Measurements from ENCODE around the gene FHOD3.

The FHOD3 gene

DNA sequence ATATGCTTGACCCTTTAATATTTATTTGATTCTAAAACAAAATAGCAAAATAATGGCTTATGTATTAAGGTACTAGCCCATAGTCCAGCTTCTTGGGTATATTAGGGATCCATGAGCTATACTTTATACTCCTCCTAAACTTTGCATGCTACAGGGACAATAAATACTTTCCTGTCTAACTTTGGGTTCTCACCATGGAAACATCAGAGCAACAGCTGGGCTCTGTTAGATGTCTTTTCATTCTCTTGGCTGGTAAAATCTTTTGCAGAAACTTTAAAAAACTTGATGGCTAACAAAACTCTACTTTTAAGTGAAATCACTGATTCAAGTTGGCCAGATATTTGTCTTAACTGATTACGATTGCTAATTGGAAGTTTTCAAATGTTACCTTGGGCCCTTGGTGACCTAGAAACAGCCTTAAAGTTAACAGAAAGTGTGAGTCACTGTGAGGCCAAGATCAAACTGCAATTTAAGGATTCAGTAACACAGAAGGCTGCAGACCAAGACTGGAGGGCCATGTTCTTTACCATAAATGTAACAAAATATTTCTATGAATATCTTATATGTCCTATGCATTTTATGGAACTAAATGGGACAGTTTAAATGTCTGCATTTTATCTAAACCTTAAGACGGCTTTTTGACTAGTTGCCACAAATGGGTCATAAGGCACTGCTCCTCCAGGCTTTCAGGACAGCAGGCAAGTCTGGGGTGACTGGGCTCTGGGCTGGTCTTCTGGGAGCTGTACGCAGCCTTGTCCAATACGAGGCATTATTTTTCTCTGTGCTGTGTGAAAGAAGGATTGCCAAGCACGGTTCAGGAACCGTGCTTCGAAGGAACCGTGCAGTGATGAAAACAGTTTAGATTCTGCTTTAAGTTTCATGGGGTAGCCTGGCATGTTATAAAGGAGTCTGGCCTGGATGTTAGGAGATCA is 342.8 kb downstream of the FHOD3 start:
- no peak for DNase-seq
- Mint-ChIP-seq H3K27me3 (peaks cover 9% of the 10 kb centered on the region), H3K36me3 (no peaks in the 10 kb centered on the region), H3K4me3 (no peak overlapping the region), H3K9me3 (no peaks in the 10 kb centered on the region), H3K27ac (no peak overlapping the region), H3K4me1 (no peaks in the 10 kb centered on the region)
- CTCF ChIA-PET: no interaction called here

DNA sequence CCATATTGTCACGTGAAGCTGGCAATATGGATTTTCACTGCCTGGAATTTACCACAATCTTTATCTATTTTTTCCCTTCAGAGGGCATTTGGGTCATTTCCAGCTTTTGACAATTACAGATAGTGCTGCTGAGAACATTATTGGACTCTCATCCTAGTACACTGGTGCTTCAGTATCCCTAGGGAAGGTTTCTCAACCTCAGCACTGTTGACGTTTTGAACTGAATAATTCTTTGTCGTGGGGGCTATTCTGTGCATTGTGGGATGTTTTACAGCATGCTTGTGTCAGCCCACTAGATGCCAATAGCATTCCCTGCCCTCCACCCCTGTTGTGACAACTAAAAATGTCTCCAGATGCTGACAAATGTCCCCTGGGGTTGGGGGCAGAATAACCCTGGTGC is 345.5 kb downstream of the FHOD3 start:
- no peak overlapping the region for H3K4me3 Mint-ChIP-seq
- no peaks in the 10 kb centered on the region for H3K9me3 Mint-ChIP-seq
- no peaks in the 10 kb centered on the region for H3K36me3 Mint-ChIP-seq
- no peak overlapping the region for H3K27ac Mint-ChIP-seq
- CTCF ChIA-PET: no interaction called here
- no peak for DNase-seq
- H3K4me1 Mint-ChIP-seq: no peaks in the 10 kb centered on the region
- H3K27me3 Mint-ChIP-seq: peaks cover 5% of the 10 kb centered on the region

DNA sequence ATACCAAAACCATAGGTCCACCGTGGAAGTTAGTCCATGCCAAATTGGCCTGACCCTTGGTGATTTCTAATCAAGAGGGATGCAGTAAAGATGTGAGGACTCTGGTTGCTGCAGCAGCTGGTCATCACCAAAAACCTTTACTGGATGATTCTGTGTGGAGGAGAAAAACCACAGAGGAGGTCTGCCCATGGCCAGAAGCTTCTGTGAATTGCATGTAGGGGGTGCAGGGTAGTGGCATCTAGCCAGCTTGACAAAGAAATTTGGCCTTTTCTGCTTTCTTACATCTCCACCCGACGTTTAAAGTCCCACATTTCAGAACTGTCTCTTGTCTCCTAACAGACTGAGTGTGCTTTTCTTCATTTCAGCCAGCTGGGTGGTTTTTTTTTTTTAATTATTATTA is 351.3 kb downstream of the FHOD3 start:
- Mint-ChIP-seq H3K4me3 (no peak overlapping the region), H3K9me3 (no peaks in the 10 kb centered on the region), H3K36me3 (no peaks in the 10 kb centered on the region), H3K27ac (no peak overlapping the region), H3K27me3 (peaks cover 10% of the 10 kb centered on the region), H3K4me1 (no peaks in the 10 kb centered on the region)
- CTCF ChIA-PET: no interaction called here
- no peak for DNase-seq

DNA sequence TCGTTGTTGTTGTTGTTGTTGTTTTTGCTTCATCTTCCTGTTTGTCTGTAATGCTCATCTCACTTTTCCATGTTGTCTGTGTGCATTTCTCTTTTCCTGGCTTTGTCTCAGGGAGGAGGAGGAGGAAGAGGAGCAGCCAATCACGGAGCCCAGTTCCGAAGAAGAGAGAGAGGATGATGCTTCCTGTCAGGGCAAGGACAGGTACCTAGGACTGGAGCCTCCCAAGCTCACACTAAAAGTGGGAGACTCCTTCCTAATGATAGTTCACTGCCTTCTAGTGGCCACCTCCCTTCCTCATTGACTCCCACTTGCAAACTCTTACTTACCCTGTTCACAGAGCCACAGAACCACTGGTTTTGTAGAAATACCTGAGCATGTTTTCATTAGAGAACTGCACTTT is 351.7 kb downstream of the FHOD3 start:
- CTCF ChIA-PET: no interaction called here

DNA sequence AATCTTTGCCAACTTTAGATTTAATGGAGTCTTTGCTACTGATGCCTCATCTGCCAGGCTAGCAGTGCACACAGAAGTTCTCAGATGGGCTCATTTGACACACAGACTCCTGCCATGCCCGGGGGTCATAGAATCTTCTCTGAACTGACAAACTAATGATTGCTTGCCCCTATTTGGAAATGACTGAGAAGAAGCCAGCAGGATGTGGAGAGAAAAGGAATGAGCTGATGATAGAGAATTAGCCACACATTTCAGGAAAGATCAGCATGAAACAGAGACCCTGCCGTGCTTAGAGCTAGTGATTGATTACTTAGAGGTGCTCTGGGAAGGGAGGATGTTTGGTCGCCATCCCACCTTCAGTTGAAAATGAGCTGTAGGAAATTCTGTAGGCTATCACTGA is 352.8 kb downstream of the FHOD3 start:
- CTCF ChIA-PET: no interaction called here
- H3K9me3 Mint-ChIP-seq: no peaks in the 10 kb centered on the region
- no peaks in the 10 kb centered on the region for H3K4me1 Mint-ChIP-seq
- H3K27me3 Mint-ChIP-seq: peaks cover 12% of the 10 kb centered on the region
- H3K4me3 Mint-ChIP-seq: no peak overlapping the region
- no peaks in the 10 kb centered on the region for H3K36me3 Mint-ChIP-seq
- DNase-seq: no peak
- no peak overlapping the region for H3K27ac Mint-ChIP-seq

More for the DNA sequence above, 351.7 kb downstream of the FHOD3 start:
- peaks cover 10% of the 10 kb centered on the region for H3K27me3 Mint-ChIP-seq
- no peak for DNase-seq
- no peaks in the 10 kb centered on the region for H3K4me1 Mint-ChIP-seq
- no peak overlapping the region for H3K4me3 Mint-ChIP-seq
- no peaks in the 10 kb centered on the region for H3K9me3 Mint-ChIP-seq
- no peaks in the 10 kb centered on the region for H3K36me3 Mint-ChIP-seq
- no peak overlapping the region for H3K27ac Mint-ChIP-seq

DNA sequence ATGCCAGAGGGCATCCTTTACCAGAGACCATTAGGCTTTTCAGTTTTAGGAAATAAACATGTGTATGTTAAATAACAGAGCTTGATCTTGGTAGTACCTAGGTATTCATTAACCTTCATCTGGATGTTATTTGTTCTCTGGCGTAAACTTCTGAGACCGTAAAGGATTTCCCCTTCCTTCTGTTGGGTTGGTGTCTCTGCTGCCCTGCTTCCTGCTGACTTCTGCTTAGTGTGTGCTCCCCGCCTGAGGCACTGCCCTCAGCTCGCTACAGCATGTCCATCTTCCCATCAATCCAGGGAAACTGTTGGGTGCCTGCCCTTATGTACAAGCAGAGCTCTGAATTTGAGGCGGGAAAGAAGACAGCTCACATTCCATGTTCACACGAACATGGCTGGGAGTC is 353.4 kb downstream of the FHOD3 start:
- no peak overlapping the region for H3K27ac Mint-ChIP-seq
- H3K9me3 Mint-ChIP-seq: no peaks in the 10 kb centered on the region
- peaks cover 12% of the 10 kb centered on the region for H3K27me3 Mint-ChIP-seq
- H3K36me3 Mint-ChIP-seq: no peaks in the 10 kb centered on the region
- H3K4me3 Mint-ChIP-seq: no peak overlapping the region
- CTCF ChIA-PET: no interaction called here
- no peak for DNase-seq
- H3K4me1 Mint-ChIP-seq: no peaks in the 10 kb centered on the region

GRCh38 chr18:36652503-36652902 is 355.0 kb downstream of the FHOD3 start:
- no peak overlapping the region for H3K27ac Mint-ChIP-seq
- CTCF ChIA-PET: no interaction called here
- DNase-seq: no peak
- H3K4me3 Mint-ChIP-seq: no peak overlapping the region
- no peaks in the 10 kb centered on the region for H3K36me3 Mint-ChIP-seq
- H3K4me1 Mint-ChIP-seq: no peaks in the 10 kb centered on the region
- H3K9me3 Mint-ChIP-seq: no peaks in the 10 kb centered on the region
- peaks cover 12% of the 10 kb centered on the region for H3K27me3 Mint-ChIP-seq

GRCh38 chr18:36653141-36653869 is 355.8 kb downstream of the FHOD3 start:
- DNase-seq: no peak
- CTCF ChIA-PET: no interaction called here
- Mint-ChIP-seq H3K27ac (no peak overlapping the region), H3K9me3 (no peaks in the 10 kb centered on the region), H3K27me3 (peaks cover 12% of the 10 kb centered on the region), H3K4me1 (no peaks in the 10 kb centered on the region), H3K4me3 (no peak overlapping the region), H3K36me3 (no peaks in the 10 kb centered on the region)

- H3K4me1 Mint-ChIP-seq: no peaks in the 10 kb centered on the region
- peaks cover 12% of the 10 kb centered on the region for H3K27me3 Mint-ChIP-seq
- no peak overlapping the region for H3K27ac Mint-ChIP-seq
- H3K4me3 Mint-ChIP-seq: no peak overlapping the region
- CTCF ChIA-PET: no interaction called here
- no peaks in the 10 kb centered on the region for H3K9me3 Mint-ChIP-seq
- H3K36me3 Mint-ChIP-seq: no peaks in the 10 kb centered on the region
- DNase-seq: no peak
These were observed 356.4 kb downstream of the FHOD3 start for GRCh38 chr18:36653870-36654269.

DNA sequence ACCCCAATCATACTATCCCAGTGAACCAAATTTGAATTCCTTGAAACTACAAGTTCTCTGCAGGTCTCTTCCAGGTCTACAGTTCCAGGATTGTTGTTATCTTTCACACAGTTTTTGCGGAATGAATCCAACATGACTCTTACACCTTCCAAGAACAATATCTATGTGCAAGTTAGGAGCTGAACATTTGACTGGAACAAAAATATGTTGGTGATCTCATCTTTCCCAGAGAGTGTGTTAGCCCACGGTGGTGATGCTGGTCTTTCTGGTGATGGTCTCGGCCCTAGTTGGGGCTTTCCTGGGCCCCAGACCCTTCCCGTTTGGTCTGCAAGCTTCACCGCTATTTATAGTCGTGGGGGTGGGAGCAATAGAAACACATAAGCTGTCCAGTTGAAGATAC is 357.6 kb downstream of the FHOD3 start:
- no peaks in the 10 kb centered on the region for H3K9me3 Mint-ChIP-seq
- no peak for DNase-seq
- H3K4me1 Mint-ChIP-seq: no peaks in the 10 kb centered on the region
- peaks cover 12% of the 10 kb centered on the region for H3K27me3 Mint-ChIP-seq
- no peaks in the 10 kb centered on the region for H3K36me3 Mint-ChIP-seq
- CTCF ChIA-PET: no interaction called here
- no peak overlapping the region for H3K27ac Mint-ChIP-seq
- H3K4me3 Mint-ChIP-seq: no peak overlapping the region

- Mint-ChIP-seq H3K9me3 (no peaks in the 10 kb centered on the region), H3K4me1 (no peaks in the 10 kb centered on the region), H3K27me3 (peaks cover 12% of the 10 kb centered on the region), H3K36me3 (no peaks in the 10 kb centered on the region), H3K4me3 (no peak overlapping the region), H3K27ac (no peak overlapping the region)
- no peak for DNase-seq
- CTCF ChIA-PET: no interaction called here
These were observed 358.4 kb downstream of the FHOD3 start for GRCh38 chr18:36655930-36656329.

DNA sequence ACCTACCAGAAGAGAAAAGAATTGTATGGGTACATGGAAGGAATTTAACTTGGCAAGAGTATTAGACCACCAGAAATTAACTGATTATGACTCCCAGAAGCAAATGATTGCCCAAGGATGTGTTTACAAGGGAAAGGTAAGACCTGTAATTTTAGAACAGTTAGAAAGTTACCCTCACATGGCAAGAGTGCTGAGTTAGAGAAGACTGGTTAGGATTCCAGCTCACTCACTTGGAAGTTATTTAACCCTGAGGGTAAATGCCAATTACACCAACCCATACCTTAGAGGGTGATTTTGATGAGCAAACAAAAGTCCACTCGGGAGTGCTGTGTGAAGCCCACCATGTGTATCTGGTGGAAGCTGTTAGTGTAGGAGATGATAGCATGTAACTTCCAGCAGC is 361.1 kb downstream of the FHOD3 start:
- H3K4me3 Mint-ChIP-seq: no peak overlapping the region
- H3K27ac Mint-ChIP-seq: no peak overlapping the region
- H3K4me1 Mint-ChIP-seq: no peaks in the 10 kb centered on the region
- CTCF ChIA-PET: no interaction called here
- DNase-seq: no peak
- no peaks in the 10 kb centered on the region for H3K36me3 Mint-ChIP-seq
- no peaks in the 10 kb centered on the region for H3K9me3 Mint-ChIP-seq
- H3K27me3 Mint-ChIP-seq: peaks cover 7% of the 10 kb centered on the region

- CTCF ChIA-PET: no interaction called here
- DNase-seq: no peak
- no peak overlapping the region for H3K27ac Mint-ChIP-seq
- H3K36me3 Mint-ChIP-seq: no peaks in the 10 kb centered on the region
- no peaks in the 10 kb centered on the region for H3K27me3 Mint-ChIP-seq
- no peaks in the 10 kb centered on the region for H3K4me1 Mint-ChIP-seq
- H3K4me3 Mint-ChIP-seq: no peak overlapping the region
- no peaks in the 10 kb centered on the region for H3K9me3 Mint-ChIP-seq
These were observed 362.8 kb downstream of the FHOD3 start for GRCh38 chr18:36660311-36660710.

GRCh38 chr18:36661999-36662398 is 364.5 kb downstream of the FHOD3 start:
- Mint-ChIP-seq H3K27ac (no peak overlapping the region), H3K4me3 (no peak overlapping the region), H3K27me3 (no peaks in the 10 kb centered on the region), H3K36me3 (no peaks in the 10 kb centered on the region), H3K4me1 (no peaks in the 10 kb centered on the region), H3K9me3 (no peaks in the 10 kb centered on the region)
- no peak for DNase-seq
- CTCF ChIA-PET: no interaction called here

- Mint-ChIP-seq H3K36me3 (no peaks in the 10 kb centered on the region), H3K27ac (no peak overlapping the region), H3K9me3 (no peaks in the 10 kb centered on the region), H3K27me3 (no peaks in the 10 kb centered on the region), H3K4me1 (no peaks in the 10 kb centered on the region), H3K4me3 (no peak overlapping the region)
- CTCF ChIA-PET: no interaction called here
- DNase-seq: no peak
These were observed 365.8 kb downstream of the FHOD3 start for GRCh38 chr18:36663312-36663711.
